Activated gamma-delta T cell treated with anti-CD3 and anti-CD28 coated beads, Interleukin-2, amount 50 U/mL, for 16 hours (primary cell): Measurements from ENCODE around the gene HOXA10.

Experiments
- DNase-seq: peaks from one replicate; pipeline ENCODE4 v3.0.0-alpha.2; 2020; ENCODE audit warnings: low read depth

Gene HOXA10

GRCh38 chr7:27189997-27190748, 16.1 kb upstream of the HOXA10 start:
- no peak for DNase-seq

GRCh38 chr7:27189295-27189996, 15.3 kb upstream of the HOXA10 start:
- DNase-seq, result no peak

- no peak for DNase-seq
Measured at GRCh38 chr7:27188386-27189294, 14.5 kb upstream of the HOXA10 start.

- DNase-seq, result no peak
Measured at GRCh38 chr7:27187475-27188385, 13.6 kb upstream of the HOXA10 start.

- DNase-seq, result no peak
Measured at GRCh38 chr7:27186668-27187474, 12.8 kb upstream of the HOXA10 start.

- no peak for DNase-seq
Measured at GRCh38 chr7:27185854-27186667, 11.9 kb upstream of the HOXA10 start.

GRCh38 chr7:27185013-27185853, 11.1 kb upstream of the HOXA10 start, which contains the start of gene HOXA11:
TSS of gene HOXA11 (minus strand) at chr7:27185232. CDS start at chr7:27185144, 88 bp downstream.
- DNase-seq, result no peak

GRCh38 chr7:27184337-27185012, 10.4 kb upstream of the HOXA10 start:
- no peak for DNase-seq

- no peak for DNase-seq
Measured at GRCh38 chr7:27183682-27184336, 9.7 kb upstream of the HOXA10 start.

GRCh38 chr7:27182861-27183681, 9.0 kb upstream of the HOXA10 start:
- DNase-seq, result no peak

- no peak for DNase-seq
Measured at GRCh38 chr7:27182285-27182841, 8.2 kb upstream of the HOXA10 start.

- no peak for DNase-seq
Measured at GRCh38 chr7:27181795-27182275, 7.7 kb upstream of the HOXA10 start.

GRCh38 chr7:27180431-27181420, 6.6 kb upstream of the HOXA10 start:
- DNase-seq, result no peak

- DNase-seq, result peak; percentile 47
Measured at GRCh38 chr7:27179503-27180430, 5.6 kb upstream of the HOXA10 start.
